OCI-LY3 (cell line): ENCODE results near the gene PUM1.

Source experiments
- EZH2phosphoT487 ChIP-seq: fragments of 200-600 bp; shearing (Covaris generic); IDR thresholded peaks from 2 replicates; pipeline ENCODE4 v1.6.1; 2018; ENCODE audit warnings: antibody characterized with exemption, mixed run types, low read depth
- TF ChIP-seq, protein P1 (sequence below): fragments of 200-600, 300-600 bp; sonication (generic); IDR thresholded peaks from 2 replicates; pipeline ENCODE4 v1.5.1; 2014; ENCODE audit warnings: antibody characterized with exemption, low read length, low read depth

DNA sequence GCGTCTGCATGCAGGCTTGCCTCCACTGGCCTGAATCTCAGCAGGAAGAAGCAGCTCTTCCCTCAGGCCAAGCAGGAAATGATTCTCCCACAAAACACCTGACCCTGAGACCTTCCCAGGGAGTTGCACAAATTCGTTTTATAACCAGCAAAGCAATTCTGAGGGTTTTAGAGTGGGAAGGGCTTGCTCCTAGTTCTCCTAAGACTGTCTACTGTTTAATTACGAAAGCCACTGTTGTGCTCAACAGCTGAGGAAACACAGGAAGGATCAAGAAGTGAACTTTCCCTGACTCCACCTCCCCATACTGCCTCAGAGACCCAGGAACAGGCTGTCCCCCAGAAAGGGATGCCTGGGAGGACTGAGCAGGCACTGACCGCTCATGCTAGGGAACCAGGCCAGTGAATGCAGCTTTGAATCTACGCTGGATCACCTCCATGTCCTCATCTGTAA, 37.0 kb upstream of the PUM1 start:
- TF ChIP-seq, protein P1, sequence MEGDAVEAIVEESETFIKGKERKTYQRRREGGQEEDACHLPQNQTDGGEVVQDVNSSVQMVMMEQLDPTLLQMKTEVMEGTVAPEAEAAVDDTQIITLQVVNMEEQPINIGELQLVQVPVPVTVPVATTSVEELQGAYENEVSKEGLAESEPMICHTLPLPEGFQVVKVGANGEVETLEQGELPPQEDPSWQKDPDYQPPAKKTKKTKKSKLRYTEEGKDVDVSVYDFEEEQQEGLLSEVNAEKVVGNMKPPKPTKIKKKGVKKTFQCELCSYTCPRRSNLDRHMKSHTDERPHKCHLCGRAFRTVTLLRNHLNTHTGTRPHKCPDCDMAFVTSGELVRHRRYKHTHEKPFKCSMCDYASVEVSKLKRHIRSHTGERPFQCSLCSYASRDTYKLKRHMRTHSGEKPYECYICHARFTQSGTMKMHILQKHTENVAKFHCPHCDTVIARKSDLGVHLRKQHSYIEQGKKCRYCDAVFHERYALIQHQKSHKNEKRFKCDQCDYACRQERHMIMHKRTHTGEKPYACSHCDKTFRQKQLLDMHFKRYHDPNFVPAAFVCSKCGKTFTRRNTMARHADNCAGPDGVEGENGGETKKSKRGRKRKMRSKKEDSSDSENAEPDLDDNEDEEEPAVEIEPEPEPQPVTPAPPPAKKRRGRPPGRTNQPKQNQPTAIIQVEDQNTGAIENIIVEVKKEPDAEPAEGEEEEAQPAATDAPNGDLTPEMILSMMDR: no peak
- TF ChIP-seq EZH2phosphoT487: no peak
